PC-3 (cell line): ENCODE measurements around the gene SNURF.

Experiments used
- EZH2phosphoT487 ChIP-seq: fragments of 300-600 bp; sonication (generic); IDR thresholded peaks from 2 replicates; pipeline ENCODE4 v1.6.1; 2018; ENCODE audit warnings: mild to moderate bottlenecking, antibody characterized with exemption, low read length, borderline replicate concordance
- TF ChIP-seq, protein P1 (sequence below): fragments of 300-600 bp; sonication (generic); conservative IDR thresholded peaks from 2 replicates; pipeline ENCODE4 v1.5.1; 2017; ENCODE audit warnings: antibody characterized with exemption, low read depth, mild to moderate bottlenecking, low read length

DNA sequence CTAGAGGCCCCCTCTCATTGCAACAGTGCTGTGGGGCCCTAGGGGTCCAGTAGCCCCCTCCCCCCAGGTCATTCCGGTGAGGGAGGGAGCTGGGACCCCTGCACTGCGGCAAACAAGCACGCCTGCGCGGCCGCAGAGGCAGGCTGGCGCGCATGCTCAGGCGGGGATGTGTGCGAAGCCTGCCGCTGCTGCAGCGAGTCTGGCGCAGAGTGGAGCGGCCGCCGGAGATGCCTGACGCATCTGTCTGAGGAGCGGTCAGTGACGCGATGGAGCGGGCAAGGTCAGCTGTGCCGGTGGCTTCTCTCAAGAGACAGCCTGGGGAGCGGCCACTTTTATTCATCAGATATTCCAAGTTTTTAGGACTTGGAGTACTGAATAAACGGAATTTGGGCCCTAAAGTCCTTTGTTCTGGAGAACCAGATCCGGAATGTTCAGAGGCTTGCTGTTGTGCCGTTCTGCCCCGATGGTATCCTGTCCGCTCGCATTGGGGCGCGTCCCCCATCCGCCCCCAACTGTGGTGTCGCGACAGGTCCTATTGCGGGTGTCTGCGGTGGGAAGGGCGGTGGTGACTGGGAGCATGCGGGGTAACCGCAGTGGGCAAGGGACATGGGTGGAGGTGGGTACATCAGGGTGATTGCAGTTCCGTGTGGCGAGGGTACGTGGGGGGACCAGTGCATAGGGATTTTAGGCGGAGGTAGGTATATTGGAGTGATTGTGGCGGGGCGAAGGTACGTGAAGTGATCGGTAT is at the start of gene SNURF, which contains the start of gene SNRPN:
- TF ChIP-seq, protein P1, sequence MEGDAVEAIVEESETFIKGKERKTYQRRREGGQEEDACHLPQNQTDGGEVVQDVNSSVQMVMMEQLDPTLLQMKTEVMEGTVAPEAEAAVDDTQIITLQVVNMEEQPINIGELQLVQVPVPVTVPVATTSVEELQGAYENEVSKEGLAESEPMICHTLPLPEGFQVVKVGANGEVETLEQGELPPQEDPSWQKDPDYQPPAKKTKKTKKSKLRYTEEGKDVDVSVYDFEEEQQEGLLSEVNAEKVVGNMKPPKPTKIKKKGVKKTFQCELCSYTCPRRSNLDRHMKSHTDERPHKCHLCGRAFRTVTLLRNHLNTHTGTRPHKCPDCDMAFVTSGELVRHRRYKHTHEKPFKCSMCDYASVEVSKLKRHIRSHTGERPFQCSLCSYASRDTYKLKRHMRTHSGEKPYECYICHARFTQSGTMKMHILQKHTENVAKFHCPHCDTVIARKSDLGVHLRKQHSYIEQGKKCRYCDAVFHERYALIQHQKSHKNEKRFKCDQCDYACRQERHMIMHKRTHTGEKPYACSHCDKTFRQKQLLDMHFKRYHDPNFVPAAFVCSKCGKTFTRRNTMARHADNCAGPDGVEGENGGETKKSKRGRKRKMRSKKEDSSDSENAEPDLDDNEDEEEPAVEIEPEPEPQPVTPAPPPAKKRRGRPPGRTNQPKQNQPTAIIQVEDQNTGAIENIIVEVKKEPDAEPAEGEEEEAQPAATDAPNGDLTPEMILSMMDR, result no peak
- TF ChIP-seq EZH2phosphoT487, result no peak
